ENCODE measurements around the gene FBXO47. TPM values are rescaled to one million over a fixed set of nuclear protein-coding genes. Genes with fewer than 3 reads are reported as not detected.

FBXO47 gene
- total RNA-seq, 1 experiment from 2014 or later, result not detected

DNA sequence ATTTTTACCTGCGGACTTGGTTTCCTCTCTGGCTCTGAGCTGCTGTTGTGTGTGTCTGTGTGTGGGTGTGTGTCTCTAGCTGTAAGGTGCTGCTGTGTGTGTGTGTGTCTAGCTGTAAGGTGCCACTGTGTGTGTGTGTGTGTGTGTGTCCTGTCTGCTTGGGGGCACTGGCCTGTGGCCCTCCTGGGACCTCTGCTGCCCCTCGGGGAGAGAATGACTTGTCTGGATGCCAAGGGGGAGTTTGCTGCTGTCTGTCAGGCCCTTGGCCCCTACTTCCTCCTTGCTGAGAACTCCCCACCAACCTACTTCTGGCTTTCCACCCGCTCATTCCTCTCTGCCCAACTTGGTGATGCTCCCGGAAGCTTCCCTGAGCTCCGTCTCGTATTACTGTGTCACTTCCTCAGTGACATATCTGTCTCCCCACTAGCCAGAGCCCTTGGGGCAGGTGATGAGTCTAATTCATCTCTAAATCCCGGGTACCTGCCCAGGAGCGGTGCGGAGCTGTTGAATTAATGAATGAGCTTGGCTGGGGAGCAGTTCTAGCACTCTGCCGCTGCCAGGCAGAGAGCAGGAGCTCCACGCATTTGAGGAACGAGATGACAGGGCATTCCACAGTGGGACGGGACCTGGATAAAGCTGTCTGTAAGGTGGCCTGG lies 45.3 kb downstream of the FBXO47 start:
- intact Hi-C loops (cut with micrococcal nuclease; ENCODE audit: unreplicated experiment), result no loop called here
- Histone ChIP-seq H3K4me1 (ENCODE audit: insufficient read depth, low read length, poor library complexity, severe bottlenecking) (peaks cover 7% of the 10 kb centered on the region), H3K27ac (ENCODE audit: low read depth, low read length, poor library complexity, severe bottlenecking) (no peak overlapping the region), H3K4me3 (ENCODE audit: low read depth, low read length, poor library complexity, severe bottlenecking) (no peak overlapping the region), H3K9me3 (ENCODE audit: low read depth, low read length, poor library complexity, severe bottlenecking) (no peaks in the 10 kb centered on the region), H3K27me3 (replicated peaks; ENCODE audit: insufficient read depth, low read depth, low read length, poor library complexity) (no peaks in the 10 kb centered on the region), H3K36me3 (ENCODE audit: insufficient read depth, low read length, poor library complexity, severe bottlenecking) (no peaks in the 10 kb centered on the region)
- TF ChIP-seq, protein P1, sequence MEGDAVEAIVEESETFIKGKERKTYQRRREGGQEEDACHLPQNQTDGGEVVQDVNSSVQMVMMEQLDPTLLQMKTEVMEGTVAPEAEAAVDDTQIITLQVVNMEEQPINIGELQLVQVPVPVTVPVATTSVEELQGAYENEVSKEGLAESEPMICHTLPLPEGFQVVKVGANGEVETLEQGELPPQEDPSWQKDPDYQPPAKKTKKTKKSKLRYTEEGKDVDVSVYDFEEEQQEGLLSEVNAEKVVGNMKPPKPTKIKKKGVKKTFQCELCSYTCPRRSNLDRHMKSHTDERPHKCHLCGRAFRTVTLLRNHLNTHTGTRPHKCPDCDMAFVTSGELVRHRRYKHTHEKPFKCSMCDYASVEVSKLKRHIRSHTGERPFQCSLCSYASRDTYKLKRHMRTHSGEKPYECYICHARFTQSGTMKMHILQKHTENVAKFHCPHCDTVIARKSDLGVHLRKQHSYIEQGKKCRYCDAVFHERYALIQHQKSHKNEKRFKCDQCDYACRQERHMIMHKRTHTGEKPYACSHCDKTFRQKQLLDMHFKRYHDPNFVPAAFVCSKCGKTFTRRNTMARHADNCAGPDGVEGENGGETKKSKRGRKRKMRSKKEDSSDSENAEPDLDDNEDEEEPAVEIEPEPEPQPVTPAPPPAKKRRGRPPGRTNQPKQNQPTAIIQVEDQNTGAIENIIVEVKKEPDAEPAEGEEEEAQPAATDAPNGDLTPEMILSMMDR (conservative IDR thresholded peaks at IDR 0.05; ENCODE audit: low read depth, low read length), result no peak
- TF ChIP-seq EZH2 (IDR thresholded peaks at IDR 0.05; ENCODE audit: borderline replicate concordance, low read depth, low read length, poor library complexity, severe bottlenecking), result no peak
- ChIA-PET POLR2A (ENCODE audit: low non-redundant PET) (no interaction called here), CTCF (no interaction called here)
- DNase-seq (ENCODE audit: low spot score), result no peak
- no TSS peak for BruUV-seq (replicated peaks)

DNA sequence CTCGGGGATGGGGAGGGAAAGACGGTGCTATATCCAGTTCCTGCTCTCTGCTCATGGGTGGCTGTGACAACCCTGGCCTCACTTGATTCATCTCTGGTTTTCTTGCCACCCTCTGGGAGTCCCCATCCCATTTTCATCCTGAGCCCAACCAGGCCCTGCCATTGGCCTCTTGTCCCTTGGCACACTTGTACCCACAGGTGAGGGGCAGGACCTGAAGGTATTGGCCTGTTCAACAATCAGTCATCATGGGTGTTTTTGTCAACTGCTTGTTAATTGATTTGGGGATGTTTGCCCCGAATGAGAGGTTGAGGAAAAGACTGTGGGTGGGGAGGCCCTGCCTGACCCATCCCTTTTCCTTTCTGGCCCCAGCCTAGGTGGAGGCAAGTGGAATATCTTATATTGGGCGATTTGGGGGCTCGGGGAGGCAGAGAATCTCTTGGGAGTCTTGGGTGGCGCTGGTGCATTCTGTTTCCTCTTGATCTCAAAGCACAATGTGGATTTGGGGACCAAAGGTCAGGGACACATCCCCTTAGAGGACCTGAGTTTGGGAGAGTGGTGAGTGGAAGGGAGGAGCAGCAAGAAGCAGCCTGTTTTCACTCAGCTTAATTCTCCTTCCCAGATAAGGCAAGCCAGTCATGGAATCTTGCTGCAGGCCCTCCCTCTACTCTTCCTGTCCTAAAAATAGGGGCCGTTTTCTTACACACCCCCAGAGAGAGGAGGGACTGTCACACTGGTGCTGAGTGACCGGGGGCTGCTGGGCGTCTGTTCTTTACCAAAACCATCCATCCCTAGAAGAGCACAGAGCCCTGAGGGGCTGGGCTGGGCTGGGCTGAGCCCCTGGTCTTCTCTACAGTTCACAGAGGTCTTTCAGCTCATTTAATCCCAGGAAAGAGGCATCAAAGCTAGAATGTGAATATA lies 46.6 kb downstream of the FBXO47 start:
- Histone ChIP-seq H3K4me3 (ENCODE audit: low read depth, low read length, poor library complexity, severe bottlenecking) (no peak overlapping the region), H3K9me3 (ENCODE audit: low read depth, low read length, poor library complexity, severe bottlenecking) (no peaks in the 10 kb centered on the region), H3K4me1 (ENCODE audit: insufficient read depth, low read length, poor library complexity, severe bottlenecking) (peaks cover 7% of the 10 kb centered on the region), H3K27ac (ENCODE audit: low read depth, low read length, poor library complexity, severe bottlenecking) (no peak overlapping the region), H3K27me3 (replicated peaks; ENCODE audit: insufficient read depth, low read depth, low read length, poor library complexity) (no peaks in the 10 kb centered on the region), H3K36me3 (ENCODE audit: insufficient read depth, low read length, poor library complexity, severe bottlenecking) (no peaks in the 10 kb centered on the region)
- no TSS peak for BruUV-seq (replicated peaks)
- CTCF ChIA-PET, result no interaction called here
- TF ChIP-seq, protein P1 (conservative IDR thresholded peaks at IDR 0.05; ENCODE audit: low read depth, low read length), result no peak
- TF ChIP-seq EZH2 (IDR thresholded peaks at IDR 0.05; ENCODE audit: borderline replicate concordance, low read depth, low read length, poor library complexity, severe bottlenecking), result no peak
- POLR2A ChIA-PET (ENCODE audit: low non-redundant PET), result no interaction called here
- no peak for DNase-seq (ENCODE audit: low spot score)
- intact Hi-C loops (cut with micrococcal nuclease; ENCODE audit: unreplicated experiment), result no loop called here

DNA sequence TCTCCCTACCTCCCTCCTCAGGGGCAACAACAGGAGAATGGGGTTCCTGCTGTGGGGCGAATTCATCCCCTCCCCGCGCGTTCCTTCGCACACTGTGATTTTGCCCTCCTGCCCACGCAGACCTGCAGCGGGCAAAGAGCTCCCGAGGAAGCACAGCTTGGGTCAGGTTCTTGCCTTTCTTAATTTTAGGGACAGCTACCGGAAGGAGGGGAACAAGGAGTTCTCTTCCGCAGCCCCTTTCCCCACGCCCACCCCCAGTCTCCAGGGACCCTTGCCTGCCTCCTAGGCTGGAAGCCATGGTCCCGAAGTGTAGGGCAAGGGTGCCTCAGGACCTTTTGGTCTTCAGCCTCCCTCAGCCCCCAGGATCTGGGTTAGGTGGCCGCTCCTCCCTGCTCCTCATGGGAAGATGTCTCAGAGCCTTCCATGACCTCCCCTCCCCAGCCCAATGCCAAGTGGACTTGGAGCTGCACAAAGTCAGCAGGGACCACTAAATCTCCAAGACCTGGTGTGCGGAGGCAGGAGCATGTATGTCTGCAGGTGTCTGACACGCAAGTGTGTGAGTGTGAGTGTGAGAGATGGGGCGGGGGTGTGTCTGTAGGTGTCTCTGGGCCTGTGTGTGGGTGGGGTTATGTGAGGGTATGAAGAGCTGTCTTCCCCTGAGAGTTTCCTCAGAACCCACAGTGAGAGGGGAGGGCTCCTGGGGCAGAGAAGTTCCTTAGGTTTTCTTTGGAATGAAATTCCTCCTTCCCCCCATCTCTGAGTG lies 47.7 kb downstream of the FBXO47 start:
- Histone ChIP-seq H3K36me3 (ENCODE audit: insufficient read depth, low read length, poor library complexity, severe bottlenecking) (no peaks in the 10 kb centered on the region), H3K4me1 (ENCODE audit: insufficient read depth, low read length, poor library complexity, severe bottlenecking) (peaks cover 7% of the 10 kb centered on the region), H3K27me3 (replicated peaks; ENCODE audit: insufficient read depth, low read depth, low read length, poor library complexity) (no peaks in the 10 kb centered on the region), H3K9me3 (ENCODE audit: low read depth, low read length, poor library complexity, severe bottlenecking) (no peaks in the 10 kb centered on the region), H3K4me3 (ENCODE audit: low read depth, low read length, poor library complexity, severe bottlenecking) (no peak overlapping the region), H3K27ac (ENCODE audit: low read depth, low read length, poor library complexity, severe bottlenecking) (no peak overlapping the region)
- no TSS peak for BruUV-seq (replicated peaks)
- intact Hi-C loops (cut with micrococcal nuclease; ENCODE audit: unreplicated experiment), result no loop called here
- POLR2A ChIA-PET (ENCODE audit: low non-redundant PET), result no interaction called here
- DNase-seq (ENCODE audit: low spot score), result no peak
- no peak for TF ChIP-seq EZH2 (IDR thresholded peaks at IDR 0.05; ENCODE audit: borderline replicate concordance, low read depth, low read length, poor library complexity, severe bottlenecking)
- TF ChIP-seq, protein P1 (conservative IDR thresholded peaks at IDR 0.05; ENCODE audit: low read depth, low read length), result no peak
- CTCF ChIA-PET, result no interaction called here

All from A673 (cell line).